ENCODE results near the gene CARMIL3. TPM values are rescaled to one million over a fixed set of nuclear protein-coding genes. Genes with fewer than 3 reads are reported as not detected.
"Not testable (repeated sequence)": the region's sequence is repeated elsewhere in the genome, so short reads cannot be mapped to it uniquely, and the experiment has no call there.

The CARMIL3 gene
- polyA plus RNA-seq, 1 donor from 2014 or later: 43.6 TPM

GRCh38 chr14:24103451-24103850 is 51.6 kb downstream of the CARMIL3 start:
- H3K4me3 ChIP-seq (ENCODE audit: low read length): no peak overlapping the region
- H3K9me2 ChIP-seq (ENCODE audit: insufficient read depth, low read length): no peaks in the 10 kb centered on the region
- no peaks in the 10 kb centered on the region for H3K27me3 ChIP-seq (ENCODE audit: insufficient read depth, low read depth, low read length)
- H2AFZ ChIP-seq (ENCODE audit: low read depth, low read length): no peak overlapping the region
- no peak overlapping the region for H3K27ac ChIP-seq (ENCODE audit: low read length)
- no peak overlapping the region for H3K9ac ChIP-seq (ENCODE audit: low read length)
- H4K20me1 ChIP-seq (ENCODE audit: insufficient read depth): no peaks in the 10 kb centered on the region
- no peak overlapping the region for H3K4me2 ChIP-seq (ENCODE audit: low read length)
- TF ChIP-seq MXI1 (conservative IDR thresholded peaks at IDR 0.05; ENCODE audit: poor library complexity, severe bottlenecking) (no peak), TAF1 (IDR thresholded peaks at IDR 0.05; ENCODE audit: low read depth) (no peak), RAD21 (conservative IDR thresholded peaks at IDR 0.05) (no peak), CTCF (IDR thresholded peaks at IDR 0.05; ENCODE audit: poor library complexity, severe bottlenecking) (no peak), SMC3 (conservative IDR thresholded peaks at IDR 0.05; ENCODE audit: poor library complexity) (no peak), EZH2 (IDR thresholded peaks at IDR 0.05; ENCODE audit: borderline replicate concordance, insufficient read depth, low read length, poor library complexity, severe bottlenecking) (no peak), POLR2AphosphoS5 (IDR thresholded peaks at IDR 0.05) (no peak), REST (IDR thresholded peaks at IDR 0.05; ENCODE audit: borderline replicate concordance) (no peak), EP300 (conservative IDR thresholded peaks at IDR 0.05; ENCODE audit: poor library complexity, severe bottlenecking) (no peak)
- H3K9me3 ChIP-seq (ENCODE audit: low read length): no peaks in the 10 kb centered on the region
- no peaks in the 10 kb centered on the region for H3K36me3 ChIP-seq (ENCODE audit: insufficient read depth, low read length)
- no peaks in the 10 kb centered on the region for H3K79me2 ChIP-seq (replicated peaks; ENCODE audit: insufficient read depth, low read length)
- H3F3A ChIP-seq (ENCODE audit: insufficient read depth, low read length, poor library complexity, severe bottlenecking): no peaks in the 10 kb centered on the region

GRCh38 chr14:24105609-24106239 is 53.9 kb downstream of the CARMIL3 start:
- not testable (repeated sequence) for H2AFZ ChIP-seq (ENCODE audit: low read depth, low read length); H3K27ac ChIP-seq (ENCODE audit: low read length); H3K4me2 ChIP-seq (ENCODE audit: low read length); H3F3A ChIP-seq (ENCODE audit: insufficient read depth, low read length, poor library complexity, severe bottlenecking); H3K9ac ChIP-seq (ENCODE audit: low read length); H3K4me3 ChIP-seq (ENCODE audit: low read length); H3K9me2 ChIP-seq (ENCODE audit: insufficient read depth, low read length); H4K20me1 ChIP-seq (ENCODE audit: insufficient read depth); H3K36me3 ChIP-seq (ENCODE audit: insufficient read depth, low read length); H3K79me2 ChIP-seq (replicated peaks; ENCODE audit: insufficient read depth, low read length); H3K9me3 ChIP-seq (ENCODE audit: low read length); H3K27me3 ChIP-seq (ENCODE audit: insufficient read depth, low read depth, low read length)

All from neural cell (in vitro differentiated cells).